ENCODE results near the gene HTR3D. TPM values are rescaled to one million over a fixed set of nuclear protein-coding genes. Genes with fewer than 3 reads are reported as not detected.

Gene HTR3D
- total RNA-seq, 4 donors from 2014 or later: not detected

DNA sequence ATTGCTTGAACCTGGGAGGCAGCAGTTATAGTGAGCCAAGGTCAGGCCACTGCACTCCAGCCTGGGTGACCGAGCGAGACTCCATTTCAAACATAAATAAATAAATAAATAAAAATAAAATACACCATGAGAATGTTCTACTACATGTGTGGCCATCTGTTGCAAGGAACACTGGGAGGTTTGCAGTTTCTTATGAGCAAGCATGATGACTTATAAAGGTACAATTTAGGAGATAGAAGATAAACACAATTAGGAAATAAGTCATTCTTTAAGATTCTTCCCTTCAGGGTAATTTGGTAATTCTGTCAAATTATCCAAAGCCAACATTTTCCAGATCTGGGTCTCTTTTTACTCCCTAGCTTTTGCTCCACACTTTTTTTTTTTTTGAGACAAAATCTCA lies 34.7 kb downstream of the HTR3D start:
- TF ChIP-seq, protein P1, sequence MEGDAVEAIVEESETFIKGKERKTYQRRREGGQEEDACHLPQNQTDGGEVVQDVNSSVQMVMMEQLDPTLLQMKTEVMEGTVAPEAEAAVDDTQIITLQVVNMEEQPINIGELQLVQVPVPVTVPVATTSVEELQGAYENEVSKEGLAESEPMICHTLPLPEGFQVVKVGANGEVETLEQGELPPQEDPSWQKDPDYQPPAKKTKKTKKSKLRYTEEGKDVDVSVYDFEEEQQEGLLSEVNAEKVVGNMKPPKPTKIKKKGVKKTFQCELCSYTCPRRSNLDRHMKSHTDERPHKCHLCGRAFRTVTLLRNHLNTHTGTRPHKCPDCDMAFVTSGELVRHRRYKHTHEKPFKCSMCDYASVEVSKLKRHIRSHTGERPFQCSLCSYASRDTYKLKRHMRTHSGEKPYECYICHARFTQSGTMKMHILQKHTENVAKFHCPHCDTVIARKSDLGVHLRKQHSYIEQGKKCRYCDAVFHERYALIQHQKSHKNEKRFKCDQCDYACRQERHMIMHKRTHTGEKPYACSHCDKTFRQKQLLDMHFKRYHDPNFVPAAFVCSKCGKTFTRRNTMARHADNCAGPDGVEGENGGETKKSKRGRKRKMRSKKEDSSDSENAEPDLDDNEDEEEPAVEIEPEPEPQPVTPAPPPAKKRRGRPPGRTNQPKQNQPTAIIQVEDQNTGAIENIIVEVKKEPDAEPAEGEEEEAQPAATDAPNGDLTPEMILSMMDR (IDR thresholded peaks at IDR 0.05; ENCODE audit: low read depth): no peak

DNA sequence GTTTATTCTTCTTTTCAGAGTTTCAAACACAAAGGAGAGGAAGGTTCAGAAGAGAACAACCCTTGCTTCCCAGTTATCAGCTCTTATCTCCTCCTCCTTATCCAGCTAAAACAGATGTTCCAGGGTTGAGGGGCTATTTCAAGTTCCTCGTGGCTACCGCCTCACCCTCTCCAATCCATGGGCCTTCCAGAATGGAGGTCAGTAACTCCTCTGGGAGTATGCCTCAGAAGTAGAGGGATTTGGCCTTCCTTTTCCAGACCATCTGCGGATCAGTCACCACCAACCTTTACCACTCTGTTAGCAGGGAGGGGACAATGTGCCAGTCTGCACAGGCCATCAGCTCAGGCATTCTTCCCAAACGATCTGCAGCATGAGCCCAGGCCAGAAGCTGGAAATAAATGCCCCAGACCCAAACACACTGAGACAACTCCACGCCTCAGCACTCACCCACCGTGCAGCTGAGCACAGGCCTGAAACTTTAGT lies 36.1 kb downstream of the HTR3D start:
- TF ChIP-seq, protein P1 (IDR thresholded peaks at IDR 0.05; ENCODE audit: low read depth): no peak

DNA sequence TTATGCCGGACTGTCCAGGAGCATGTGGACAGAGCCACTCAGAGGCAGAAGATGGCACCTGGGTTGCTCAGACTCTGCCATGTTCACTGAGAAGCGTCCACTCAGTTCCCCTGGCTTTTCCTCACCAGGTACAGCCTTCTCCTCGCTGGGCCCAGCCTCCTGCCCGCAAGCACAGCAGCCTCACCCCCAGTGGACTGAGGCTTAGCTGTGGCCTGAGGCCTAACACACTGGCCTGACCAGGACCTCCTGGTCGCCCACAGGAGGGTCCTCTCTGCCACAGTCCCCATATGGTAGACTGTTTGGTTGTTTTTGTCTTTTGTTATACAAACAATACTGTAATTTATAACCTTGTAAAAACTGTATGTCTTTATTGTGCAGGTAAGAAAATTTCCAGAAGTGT lies 36.8 kb downstream of the HTR3D start:
- TF ChIP-seq, protein P1 (IDR thresholded peaks at IDR 0.05; ENCODE audit: low read depth): no peak

DNA sequence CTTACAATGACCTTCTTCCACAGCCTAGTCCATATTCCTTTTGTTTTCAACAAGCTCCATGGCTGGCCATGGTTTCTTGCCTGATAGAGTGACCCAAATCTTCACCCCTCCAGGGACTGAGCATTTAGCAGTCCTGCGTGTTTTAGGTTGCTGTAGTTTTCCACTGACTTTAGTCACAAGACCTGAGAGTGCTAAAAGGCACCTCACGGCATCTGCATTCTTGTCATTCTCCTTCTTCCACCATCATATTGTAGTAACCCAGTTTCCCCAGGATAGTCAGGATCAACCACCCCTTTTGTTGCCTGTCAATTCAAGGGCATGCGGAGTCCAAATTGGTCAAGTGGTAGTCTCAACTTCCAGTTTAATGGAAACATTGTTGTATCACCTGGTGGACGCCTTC lies 42.1 kb downstream of the HTR3D start:
- TF ChIP-seq, protein P1 (IDR thresholded peaks at IDR 0.05; ENCODE audit: low read depth): no peak

DNA sequence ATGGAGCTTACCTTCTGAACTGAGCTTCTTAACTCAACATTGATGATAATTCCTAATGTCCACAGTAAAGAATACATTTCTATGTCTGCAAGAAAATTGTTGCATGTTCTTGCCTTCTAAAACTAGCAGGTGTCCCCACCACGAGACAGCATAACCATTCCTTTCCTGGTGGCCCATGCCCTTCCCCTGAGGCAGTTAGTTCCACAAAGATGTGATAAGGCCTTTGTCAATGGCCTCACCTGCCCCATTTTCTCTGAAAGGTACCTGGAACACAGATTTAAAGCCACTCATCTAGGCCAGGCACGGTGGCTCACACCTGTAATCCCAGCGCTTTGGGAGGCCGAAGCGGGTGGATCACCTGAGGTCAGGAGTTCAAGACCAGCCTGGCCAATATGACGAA lies 44.4 kb downstream of the HTR3D start:
- TF ChIP-seq, protein P1 (IDR thresholded peaks at IDR 0.05; ENCODE audit: low read depth): no peak

DNA sequence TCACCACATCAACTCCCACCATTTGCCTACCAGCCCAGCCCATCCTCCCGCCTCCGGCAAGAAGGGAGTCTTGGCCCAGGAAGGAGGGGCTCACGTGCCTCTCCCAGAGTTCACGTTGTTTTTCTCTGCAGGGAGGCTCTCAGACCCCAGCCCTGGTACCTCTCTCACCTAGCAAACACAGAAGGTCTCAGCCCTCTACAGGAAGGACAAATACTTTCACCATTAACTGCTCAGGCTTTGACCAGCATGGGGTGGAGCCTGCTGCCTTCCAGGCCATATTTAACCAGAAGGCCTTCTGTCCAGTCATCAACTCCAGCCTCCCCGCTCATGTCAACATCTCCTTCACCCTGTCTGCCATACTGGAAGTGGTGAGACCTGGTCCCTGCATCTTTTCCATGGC lies 46.3 kb downstream of the HTR3D start:
- TF ChIP-seq, protein P1 (IDR thresholded peaks at IDR 0.05; ENCODE audit: low read depth): no peak

DNA sequence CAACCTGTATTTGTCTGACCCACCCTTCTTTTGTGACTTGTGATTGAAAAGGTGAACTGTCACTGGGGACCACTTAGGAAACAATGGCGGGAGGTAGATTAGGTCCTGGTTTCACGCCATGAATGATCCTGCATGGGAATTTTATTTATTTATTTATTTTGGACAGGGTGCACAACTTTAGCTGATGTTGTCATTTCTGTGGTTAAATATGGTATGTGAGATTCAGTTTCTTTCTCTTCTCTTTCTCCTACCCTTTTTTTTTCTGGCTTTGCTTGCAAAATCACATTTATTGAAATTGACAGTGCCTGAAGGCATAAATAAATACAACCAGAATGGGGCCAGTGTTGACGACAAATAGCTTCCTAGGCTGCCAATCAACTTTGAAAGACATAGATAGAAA lies 47.3 kb downstream of the HTR3D start:
- TF ChIP-seq, protein P1 (IDR thresholded peaks at IDR 0.05; ENCODE audit: low read depth): no peak

Measured in subcutaneous adipose tissue (tissue), 4 donors.